ENCODE results near the gene STIMATE.

DNA sequence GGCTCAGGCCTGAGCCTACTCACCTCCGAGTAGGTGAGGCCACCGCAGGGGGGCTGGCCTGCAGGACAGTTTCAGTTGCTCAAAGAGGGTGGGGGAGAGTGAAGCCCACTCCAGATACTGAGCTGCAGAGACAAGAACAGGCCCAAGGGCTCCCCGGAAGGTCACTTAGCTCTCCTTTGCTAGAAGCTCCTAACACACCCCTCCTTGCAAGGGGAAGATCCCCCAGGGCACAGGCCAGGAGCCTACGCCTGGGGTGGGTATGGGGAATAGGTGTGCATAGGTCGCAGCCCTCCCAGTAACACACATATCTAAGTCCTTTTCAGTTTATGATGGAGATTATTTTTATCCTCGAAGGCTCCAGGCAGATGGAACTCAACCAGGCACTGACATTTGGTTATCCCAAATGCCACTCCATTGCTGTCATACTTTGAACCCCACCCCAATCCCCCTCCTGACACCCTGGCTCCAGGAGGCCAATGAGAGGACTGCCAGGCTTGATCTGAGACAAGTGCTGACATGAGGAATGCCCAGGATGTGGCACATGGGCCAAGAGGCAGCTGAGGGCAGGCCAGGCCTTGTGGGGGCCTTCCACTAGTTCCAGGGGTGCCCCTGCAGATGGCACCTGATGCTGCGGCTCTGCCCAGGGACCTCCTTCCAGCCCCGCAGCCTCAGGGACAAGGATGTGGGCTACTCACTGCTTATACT lies 61.4 kb downstream of the STIMATE start:
- TF ChIP-seq GATA2 (IDR thresholded peaks at IDR 0.05; ENCODE audit: low read depth, low read length) (no peak), GATA3 (IDR thresholded peaks at IDR 0.05; ENCODE audit: low read depth, low read length) (no peak)
